ENCODE measurements around the gene PRKACA.
A peak's percentile ranks its signal among the peaks of the same experiment; 100 is the strongest.

Gene PRKACA

GRCh38 chr19:14078411-14078810, 39.2 kb downstream of the PRKACA start:
- Histone ChIP-seq H2AFZ (ENCODE audit: insufficient read depth, low read length, poor library complexity) (no peak overlapping the region), H4K12ac (ENCODE audit: low read depth, low read length) (no peak overlapping the region), H3K9ac (ENCODE audit: low read length) (no peak overlapping the region), H3K4me3 (ENCODE audit: low read depth, low read length) (no peak overlapping the region), H3K23ac (ENCODE audit: low read length) (no peak overlapping the region), H3K36me3 (ENCODE audit: control insufficient read depth in 1 of 2, insufficient read depth in 2 of 2, low read length in 2 of 2) (peaks cover 0 to 2% of the 10 kb centered on the region in 2 experiments), H4K91ac (ENCODE audit: low read depth, low read length) (no peak overlapping the region), H3K4me2 (ENCODE audit: low read length) (no peak overlapping the region), H3K9me3 (ENCODE audit: insufficient read depth, low read depth, low read length) (no peaks in the 10 kb centered on the region), H3K27me3 (ENCODE audit: insufficient read depth, low read length) (peaks cover 5% of the 10 kb centered on the region), H3K4ac (ENCODE audit: low read depth, low read length) (no peak overlapping the region), H2BK5ac (ENCODE audit: low read depth, low read length, poor library complexity) (no peak overlapping the region), H2AK5ac (ENCODE audit: low read length) (no peak overlapping the region), H3K18ac (ENCODE audit: low read length) (no peak overlapping the region), H3K4me1 (ENCODE audit: control insufficient read depth in 1 of 2, insufficient read depth in 2 of 2, low read length in 2 of 2) (peaks cover 10 to 15% of the 10 kb centered on the region in 2 experiments), H3K79me1 (ENCODE audit: low read length) (peaks cover 15% of the 10 kb centered on the region), H2BK120ac (ENCODE audit: insufficient read depth, low read length, poor library complexity) (no peak overlapping the region), H3K14ac (ENCODE audit: low read length) (no peak overlapping the region), H2BK12ac (ENCODE audit: low read length) (no peak overlapping the region), H3K27ac (ENCODE audit: low read depth, low read length) (no peak overlapping the region), H3K79me2 (ENCODE audit: control insufficient read depth, insufficient read depth, low read length, poor library complexity) (peaks cover 7% of the 10 kb centered on the region), H4K8ac (ENCODE audit: low read depth, low read length) (no peak overlapping the region)
- no peak for DNase-seq
- WGBS (ENCODE audit: extremely low coverage, insufficient coverage, insufficient read length), result no CpG with 5 or more reads among the region's 2 CpGs

GRCh38 chr19:14073925-14074838, 43.4 kb downstream of the PRKACA start:
- H3K18ac ChIP-seq (ENCODE audit: low read length), result peak overlapping the region; percentile 80
- H3K14ac ChIP-seq (ENCODE audit: low read length), result peak overlapping the region; percentile 88
- no CpG with 5 or more reads among the region's 44 CpGs for WGBS (ENCODE audit: extremely low coverage, insufficient coverage, insufficient read length)

GRCh38 chr19:14073261-14073924, 44.2 kb downstream of the PRKACA start:
- H3K27ac ChIP-seq (ENCODE audit: low read depth, low read length), result no peak overlapping the region
- peak overlapping the region; percentile 90 for H4K8ac ChIP-seq (ENCODE audit: low read depth, low read length)
- H3K4me2 ChIP-seq (ENCODE audit: low read length), result peak overlapping the region; percentile 97
- H2AK5ac ChIP-seq (ENCODE audit: low read length), result no peak overlapping the region
- H3K4ac ChIP-seq (ENCODE audit: low read depth, low read length), result peak overlapping the region; percentile 67
- peak overlapping the region; percentile 80 for H3K18ac ChIP-seq (ENCODE audit: low read length)
- peak overlapping the region; percentile 88 for H3K14ac ChIP-seq (ENCODE audit: low read length)
- H3K9ac ChIP-seq (ENCODE audit: low read length), result no peak overlapping the region
- no CpG with 5 or more reads among the region's 106 CpGs for WGBS (ENCODE audit: extremely low coverage, insufficient coverage, insufficient read length)
- peak overlapping the region; percentile 62 for H2BK120ac ChIP-seq (ENCODE audit: insufficient read depth, low read length, poor library complexity)
- H2AFZ ChIP-seq (ENCODE audit: insufficient read depth, low read length, poor library complexity), result peak overlapping the region; percentile 66
- no peak overlapping the region for H2BK12ac ChIP-seq (ENCODE audit: low read length)
- DNase-seq, result peak; percentile 41 to 80
- peaks cover 17 to 22% of the 10 kb centered on the region in 2 experiments for H3K4me1 ChIP-seq (ENCODE audit: control insufficient read depth in 1 of 2, insufficient read depth in 2 of 2, low read length in 2 of 2)
- H3K79me1 ChIP-seq (ENCODE audit: low read length), result peaks cover 17% of the 10 kb centered on the region
- H3K27me3 ChIP-seq (ENCODE audit: insufficient read depth, low read length), result peaks cover 5% of the 10 kb centered on the region
- H3K4me3 ChIP-seq (ENCODE audit: low read depth, low read length), result peak overlapping the region; percentile 62
- H3K23ac ChIP-seq (ENCODE audit: low read length), result no peak overlapping the region
- no peak overlapping the region for H2BK5ac ChIP-seq (ENCODE audit: low read depth, low read length, poor library complexity)
- peaks cover 1% of the 10 kb centered on the region for H3K79me2 ChIP-seq (ENCODE audit: control insufficient read depth, insufficient read depth, low read length, poor library complexity)
- peak overlapping the region; percentile 91 for H4K91ac ChIP-seq (ENCODE audit: low read depth, low read length)
- no peaks in the 10 kb centered on the region for H3K9me3 ChIP-seq (ENCODE audit: insufficient read depth, low read depth, low read length)
- peak overlapping the region; percentile 35 for H4K12ac ChIP-seq (ENCODE audit: low read depth, low read length)
- no peaks in the 10 kb centered on the region for H3K36me3 ChIP-seq (ENCODE audit: control insufficient read depth in 1 of 2, insufficient read depth in 2 of 2, low read length in 2 of 2)

More at GRCh38 chr19:14073925-14074838, 43.4 kb downstream of the PRKACA start:
- Histone ChIP-seq H3K36me3 (ENCODE audit: control insufficient read depth in 1 of 2, insufficient read depth in 2 of 2, low read length in 2 of 2) (no peaks in the 10 kb centered on the region), H3K23ac (ENCODE audit: low read length) (no peak overlapping the region), H3K4me2 (ENCODE audit: low read length) (peak overlapping the region; percentile 97), H2BK120ac (ENCODE audit: insufficient read depth, low read length, poor library complexity) (peak overlapping the region; percentile 62), H4K12ac (ENCODE audit: low read depth, low read length) (peak overlapping the region; percentile 35), H3K4me3 (ENCODE audit: low read depth, low read length) (peak overlapping the region; percentile 62), H2BK5ac (ENCODE audit: low read depth, low read length, poor library complexity) (no peak overlapping the region), H3K79me1 (ENCODE audit: low read length) (peaks cover 17% of the 10 kb centered on the region), H4K8ac (ENCODE audit: low read depth, low read length) (peak overlapping the region; percentile 90), H4K91ac (ENCODE audit: low read depth, low read length) (peak overlapping the region; percentile 91), H3K4me1 (ENCODE audit: control insufficient read depth in 1 of 2, insufficient read depth in 2 of 2, low read length in 2 of 2) (peaks cover 17 to 22% of the 10 kb centered on the region in 2 experiments), H2AK5ac (ENCODE audit: low read length) (peak overlapping the region; percentile 36), H3K9ac (ENCODE audit: low read length) (no peak overlapping the region), H3K27me3 (ENCODE audit: insufficient read depth, low read length) (peaks cover 5% of the 10 kb centered on the region), H2AFZ (ENCODE audit: insufficient read depth, low read length, poor library complexity) (peak overlapping the region; percentile 66), H3K27ac (ENCODE audit: low read depth, low read length) (no peak overlapping the region), H3K79me2 (ENCODE audit: control insufficient read depth, insufficient read depth, low read length, poor library complexity) (peaks cover 1% of the 10 kb centered on the region), H2BK12ac (ENCODE audit: low read length) (no peak overlapping the region), H3K9me3 (ENCODE audit: insufficient read depth, low read depth, low read length) (no peaks in the 10 kb centered on the region), H3K4ac (ENCODE audit: low read depth, low read length) (peak overlapping the region; percentile 67)
- DNase-seq, result peak in 1 of 2 donors; percentile 30

GRCh38 chr19:14072535-14073260, 44.9 kb downstream of the PRKACA start, which contains the start of gene MISP3:
TSS of gene MISP3 (plus strand) at chr19:14072786. CDS start at chr19:14073310, 524 bp downstream.
- peak within 1 kb of the TSS; percentile 67 for H3K4ac ChIP-seq (ENCODE audit: low read depth, low read length)
- no peaks in the 10 kb centered on the region for H3K36me3 ChIP-seq (ENCODE audit: control insufficient read depth in 1 of 2, insufficient read depth in 2 of 2, low read length in 2 of 2)
- peak within 1 kb of the TSS; percentile 97 for H3K4me2 ChIP-seq (ENCODE audit: low read length)
- H2AK5ac ChIP-seq (ENCODE audit: low read length), result no peak within 1 kb of the TSS
- H2BK120ac ChIP-seq (ENCODE audit: insufficient read depth, low read length, poor library complexity), result peak within 1 kb of the TSS; percentile 62
- DNase-seq, result peak; percentile 63 to 68
- H3K4me3 ChIP-seq (ENCODE audit: low read depth, low read length), result peak within 1 kb of the TSS; percentile 62
- H3K9ac ChIP-seq (ENCODE audit: low read length), result peak within 1 kb of the TSS; percentile 59
- H3K79me2 ChIP-seq (ENCODE audit: control insufficient read depth, insufficient read depth, low read length, poor library complexity), result peaks cover 1% of the 10 kb centered on the region
- peak within 1 kb of the TSS; percentile 80 for H3K18ac ChIP-seq (ENCODE audit: low read length)
- H3K9me3 ChIP-seq (ENCODE audit: insufficient read depth, low read depth, low read length), result no peaks in the 10 kb centered on the region
- peak within 1 kb of the TSS; percentile 91 for H4K91ac ChIP-seq (ENCODE audit: low read depth, low read length)
- peak within 1 kb of the TSS; percentile 66 for H2AFZ ChIP-seq (ENCODE audit: insufficient read depth, low read length, poor library complexity)
- WGBS (ENCODE audit: extremely low coverage, insufficient coverage, insufficient read length), result no CpG with 5 or more reads among the region's 51 CpGs
- no peak within 1 kb of the TSS for H3K23ac ChIP-seq (ENCODE audit: low read length)
- no peak within 1 kb of the TSS for H2BK12ac ChIP-seq (ENCODE audit: low read length)
- H3K14ac ChIP-seq (ENCODE audit: low read length), result peak within 1 kb of the TSS; percentile 88
- peaks cover 17% of the 10 kb centered on the region for H3K79me1 ChIP-seq (ENCODE audit: low read length)
- no peak within 1 kb of the TSS for H3K27ac ChIP-seq (ENCODE audit: low read depth, low read length)
- peaks cover 5% of the 10 kb centered on the region for H3K27me3 ChIP-seq (ENCODE audit: insufficient read depth, low read length)
- H3K4me1 ChIP-seq (ENCODE audit: control insufficient read depth in 1 of 2, insufficient read depth in 2 of 2, low read length in 2 of 2), result peaks cover 17 to 22% of the 10 kb centered on the region in 2 experiments
- no peak within 1 kb of the TSS for H2BK5ac ChIP-seq (ENCODE audit: low read depth, low read length, poor library complexity)
- peak within 1 kb of the TSS; percentile 90 for H4K8ac ChIP-seq (ENCODE audit: low read depth, low read length)
- peak within 1 kb of the TSS; percentile 35 for H4K12ac ChIP-seq (ENCODE audit: low read depth, low read length)

All from trophoblast cell (in vitro differentiated cells and primary cell).